Activated naive CD4-positive, alpha-beta T cell treated with anti-CD3 and anti-CD28 coated beads, Interleukin-2, amount 50 U/mL, for 24 hours (primary cell): ENCODE measurements around the gene PDE4A.
A peak's percentile ranks its signal among the peaks of the same experiment; 100 is the strongest.

ENCODE experiments used
- H3K27ac Mint-ChIP-seq: one replicate; pipeline ENCODE4 v1.8.0; 2021; ENCODE audit warnings: mild to moderate bottlenecking, mixed read lengths
- H3K27me3 Mint-ChIP-seq: one replicate; pipeline ENCODE4 v1.8.0; 2021; ENCODE audit warnings: mixed read lengths
- H3K36me3 Mint-ChIP-seq: one replicate; pipeline ENCODE4 v1.8.0; 2021; ENCODE audit warnings: mixed read lengths
- H3K4me1 Mint-ChIP-seq: one replicate; pipeline ENCODE4 v1.8.0; 2021; ENCODE audit warnings: mixed read lengths
- H3K4me3 Mint-ChIP-seq: one replicate; pipeline ENCODE4 v1.8.0; 2021; ENCODE audit warnings: mild to moderate bottlenecking, mixed read lengths
- H3K9me3 Mint-ChIP-seq: one replicate; pipeline ENCODE4 v1.8.0; 2021; ENCODE audit warnings: mixed read lengths

PDE4A gene

GRCh38 chr19:10518444-10519361 is 98.4 kb downstream of the PDE4A start:
- H3K27ac Mint-ChIP-seq, result peak overlapping the region; percentile 81
- H3K4me3 Mint-ChIP-seq, result peak overlapping the region; percentile 67
- H3K4me1 Mint-ChIP-seq, result peaks cover 28% of the 10 kb centered on the region
- H3K9me3 Mint-ChIP-seq, result no peaks in the 10 kb centered on the region
- H3K36me3 Mint-ChIP-seq, result no peaks in the 10 kb centered on the region
- peaks cover 29% of the 10 kb centered on the region for H3K27me3 Mint-ChIP-seq
